Vagina (tissue), 2 donors: ENCODE measurements around the gene COL5A1.

ENCODE experiments used
- POLR2AphosphoS5 ChIP-seq, 2 donors: sonication (generic); formaldehyde crosslinking; IDR thresholded peaks; one replicate each; pipeline ENCODE4 v1.9.0; 2017; ENCODE audit warnings: antibody characterized with exemption in 2 of 2, mild to moderate bottlenecking in 2 of 2, low read depth in 1 of 2; ENCODE audit not compliant: insufficient read depth in 1 of 2
- TF ChIP-seq, protein P1 (sequence below), 3 experiments: fragments of 450-650 bp in 2 of 3; fragments of 200-600 bp in 1 of 3; sonication (generic) in 1 of 3; IDR thresholded peaks; one replicate each; pipeline ENCODE4 v1.5.1; 2017 to 2019; ENCODE audit warnings: antibody characterized with exemption in 3 of 3, mild to moderate bottlenecking in 2 of 3, moderate library complexity in 2 of 3

DNA sequence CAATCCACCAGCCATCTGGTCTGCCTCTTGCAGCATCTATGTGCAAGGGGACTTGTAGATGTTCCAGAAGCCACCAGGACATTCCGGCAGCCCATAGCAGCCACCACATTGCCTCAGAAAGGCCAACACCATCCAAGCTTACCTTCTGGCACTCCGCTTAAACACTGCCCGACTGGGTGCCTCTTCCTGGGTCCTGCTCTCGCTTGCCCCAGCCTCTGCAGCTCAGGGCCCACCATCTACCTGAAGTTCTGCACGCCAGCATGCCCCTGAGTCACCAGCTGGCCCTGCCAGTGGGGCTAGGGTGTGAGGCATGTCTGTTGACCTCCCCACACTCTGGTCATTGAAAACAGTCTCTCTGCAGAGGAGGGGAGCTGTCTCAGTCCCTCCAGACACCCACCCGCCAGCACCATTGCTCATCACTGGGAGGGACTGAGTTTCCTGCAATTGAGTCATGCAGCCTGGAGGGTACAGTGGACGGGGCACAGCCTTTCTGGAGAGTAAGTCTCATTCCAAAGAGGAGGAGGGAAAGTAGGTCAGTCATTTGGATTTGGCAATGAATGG, 16.9 kb upstream of the COL5A1 start:
- TF ChIP-seq POLR2AphosphoS5 (IDR thresholded peaks at IDR 0.05; ENCODE audit: insufficient read depth in 1 of 2, low read depth in 1 of 2), result no peak
- TF ChIP-seq, protein P1, sequence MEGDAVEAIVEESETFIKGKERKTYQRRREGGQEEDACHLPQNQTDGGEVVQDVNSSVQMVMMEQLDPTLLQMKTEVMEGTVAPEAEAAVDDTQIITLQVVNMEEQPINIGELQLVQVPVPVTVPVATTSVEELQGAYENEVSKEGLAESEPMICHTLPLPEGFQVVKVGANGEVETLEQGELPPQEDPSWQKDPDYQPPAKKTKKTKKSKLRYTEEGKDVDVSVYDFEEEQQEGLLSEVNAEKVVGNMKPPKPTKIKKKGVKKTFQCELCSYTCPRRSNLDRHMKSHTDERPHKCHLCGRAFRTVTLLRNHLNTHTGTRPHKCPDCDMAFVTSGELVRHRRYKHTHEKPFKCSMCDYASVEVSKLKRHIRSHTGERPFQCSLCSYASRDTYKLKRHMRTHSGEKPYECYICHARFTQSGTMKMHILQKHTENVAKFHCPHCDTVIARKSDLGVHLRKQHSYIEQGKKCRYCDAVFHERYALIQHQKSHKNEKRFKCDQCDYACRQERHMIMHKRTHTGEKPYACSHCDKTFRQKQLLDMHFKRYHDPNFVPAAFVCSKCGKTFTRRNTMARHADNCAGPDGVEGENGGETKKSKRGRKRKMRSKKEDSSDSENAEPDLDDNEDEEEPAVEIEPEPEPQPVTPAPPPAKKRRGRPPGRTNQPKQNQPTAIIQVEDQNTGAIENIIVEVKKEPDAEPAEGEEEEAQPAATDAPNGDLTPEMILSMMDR (IDR thresholded peaks at IDR 0.05), result no peak
